ENCODE data around the gene CTLA4. TPM values are rescaled to one million over a fixed set of nuclear protein-coding genes. Genes with fewer than 3 reads are reported as not detected.

Gene CTLA4
- total RNA-seq (2014; rRNA removed; shearing (Covaris generic); ENCODE audit: low replicate concordance) = not detected in 2 replicates

DNA sequence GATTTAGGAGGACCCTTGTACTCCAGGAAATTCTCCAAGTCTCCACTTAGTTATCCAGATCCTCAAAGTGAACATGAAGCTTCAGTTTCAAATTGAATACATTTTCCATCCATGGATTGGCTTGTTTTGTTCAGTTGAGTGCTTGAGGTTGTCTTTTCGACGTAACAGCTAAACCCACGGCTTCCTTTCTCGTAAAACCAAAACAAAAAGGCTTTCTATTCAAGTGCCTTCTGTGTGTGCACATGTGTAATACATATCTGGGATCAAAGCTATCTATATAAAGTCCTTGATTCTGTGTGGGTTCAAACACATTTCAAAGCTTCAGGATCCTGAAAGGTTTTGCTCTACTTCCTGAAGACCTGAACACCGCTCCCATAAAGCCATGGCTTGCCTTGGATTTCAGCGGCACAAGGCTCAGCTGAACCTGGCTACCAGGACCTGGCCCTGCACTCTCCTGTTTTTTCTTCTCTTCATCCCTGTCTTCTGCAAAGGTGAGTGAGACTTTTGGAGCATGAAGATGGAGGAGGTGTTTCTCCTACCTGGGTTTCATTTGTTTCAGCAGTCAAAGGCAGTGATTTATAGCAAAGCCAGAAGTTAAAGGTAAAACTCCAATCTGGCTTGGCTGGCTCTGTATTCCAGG is at the start of gene CTLA4:
CTLA4 (plus strand) TSS at position 211 of the 640 bp plus-strand sequence; CDS start at position 383, 172 bp downstream.
- in situ Hi-C loops (cut with HindIII; ENCODE audit: low pct_unique_long_range_greater_than_20kb, low sequenced_read_pairs) = no loop called here
- DNase-seq (ENCODE audit: low read depth) = no peak

DNA sequence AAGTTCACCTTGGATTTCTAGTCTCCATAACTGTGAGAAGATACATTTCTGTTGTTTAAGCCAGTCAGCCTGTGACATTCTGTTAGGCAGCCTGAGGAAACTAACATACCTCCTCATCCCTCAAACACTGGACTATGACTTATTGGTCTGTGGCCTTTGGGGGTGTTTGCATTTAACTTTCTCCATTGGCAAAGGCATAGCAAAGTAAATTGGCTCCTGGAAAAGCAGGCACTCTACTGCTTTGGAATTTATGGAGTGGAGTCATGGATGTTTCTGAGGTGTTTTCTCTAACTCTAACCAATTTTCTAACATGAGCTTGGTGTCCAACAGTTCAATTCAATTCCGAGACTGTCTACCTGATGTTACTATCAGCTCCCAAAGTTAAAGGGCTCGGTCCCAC is 48.9 kb upstream of the CTLA4 start:
- no peak for DNase-seq (ENCODE audit: low read depth)
- in situ Hi-C loops (cut with HindIII; ENCODE audit: low pct_unique_long_range_greater_than_20kb, low sequenced_read_pairs) = no loop called here

DNA sequence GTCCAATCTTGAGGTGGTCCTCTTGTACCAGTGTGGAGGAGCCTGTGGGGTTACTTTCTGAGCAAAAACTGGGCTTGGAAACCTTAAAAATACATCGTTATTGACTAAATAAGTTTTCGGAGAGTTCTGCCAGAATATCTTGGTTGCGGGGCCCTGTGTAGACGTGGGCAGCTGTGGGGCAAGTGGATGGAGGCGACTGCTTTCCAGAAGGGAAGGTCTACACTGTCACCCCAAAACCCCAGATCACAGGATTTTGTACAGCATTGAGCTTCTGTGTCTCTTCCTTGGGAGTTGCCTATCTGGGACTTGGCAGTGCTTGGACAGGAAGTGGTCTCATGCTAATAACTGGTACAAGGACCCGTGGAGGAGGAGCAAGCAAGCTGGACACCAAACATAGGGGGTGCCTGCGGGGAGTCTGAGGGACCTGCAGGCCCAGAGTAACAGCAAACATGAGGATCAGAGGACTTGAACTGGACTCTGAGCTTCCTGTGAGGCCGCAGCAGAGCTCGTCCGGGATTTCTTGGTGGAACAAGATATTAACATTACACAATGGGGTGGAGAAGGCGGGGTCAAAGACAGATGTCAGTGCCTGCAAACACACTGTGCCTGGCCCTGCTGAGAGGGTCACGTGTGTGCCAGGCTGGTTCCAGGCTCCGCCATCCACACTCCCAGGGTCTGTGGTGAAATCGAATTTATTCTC is 48.0 kb upstream of the CTLA4 start:
- in situ Hi-C loops (cut with HindIII; ENCODE audit: low pct_unique_long_range_greater_than_20kb, low sequenced_read_pairs) = no loop called here
- DNase-seq (ENCODE audit: low read depth) = no peak

DNA sequence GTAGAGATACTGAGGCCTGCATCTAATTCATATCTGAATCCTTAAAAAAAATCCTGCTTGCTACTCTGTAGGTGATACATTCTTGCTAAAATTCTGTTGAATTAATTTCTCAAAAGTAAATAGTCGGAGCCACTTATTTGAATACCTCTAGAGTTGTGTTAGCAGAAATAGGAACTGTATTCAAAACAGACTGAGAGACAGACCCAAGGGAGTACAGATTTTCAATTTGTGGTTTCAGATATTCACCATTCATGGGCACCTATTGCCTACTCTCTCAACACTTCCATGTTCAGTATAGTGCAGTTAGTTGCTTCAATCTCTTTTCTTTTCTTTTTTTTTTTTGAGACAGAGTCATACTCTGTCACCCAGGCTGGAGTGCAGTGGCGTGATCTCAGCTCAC is 46.6 kb upstream of the CTLA4 start:
- DNase-seq (ENCODE audit: low read depth) = no peak
- in situ Hi-C loops (cut with HindIII; ENCODE audit: low pct_unique_long_range_greater_than_20kb, low sequenced_read_pairs) = no loop called here

DNA sequence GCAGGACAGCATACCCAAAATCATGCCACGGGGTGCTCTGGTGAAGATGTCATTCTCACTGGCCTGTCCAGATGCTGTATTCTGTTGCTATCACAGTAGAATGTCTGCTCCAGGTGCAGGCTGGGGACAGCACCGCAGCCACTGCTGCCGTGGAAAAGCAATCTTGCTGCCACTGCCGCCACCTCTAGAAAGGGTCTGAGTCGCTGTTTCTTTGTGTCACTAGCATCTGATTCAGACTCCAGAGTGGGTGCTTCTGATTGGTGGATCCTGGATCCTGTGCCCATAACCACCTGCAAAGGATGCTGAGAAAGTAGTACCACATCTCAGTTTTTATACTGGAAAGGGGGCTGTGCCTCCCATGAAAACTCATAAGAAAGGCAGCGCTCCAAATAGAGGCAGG is 45.3 kb upstream of the CTLA4 start:
- in situ Hi-C loops (cut with HindIII; ENCODE audit: low pct_unique_long_range_greater_than_20kb, low sequenced_read_pairs) = no loop called here
- DNase-seq (ENCODE audit: low read depth) = no peak

DNA sequence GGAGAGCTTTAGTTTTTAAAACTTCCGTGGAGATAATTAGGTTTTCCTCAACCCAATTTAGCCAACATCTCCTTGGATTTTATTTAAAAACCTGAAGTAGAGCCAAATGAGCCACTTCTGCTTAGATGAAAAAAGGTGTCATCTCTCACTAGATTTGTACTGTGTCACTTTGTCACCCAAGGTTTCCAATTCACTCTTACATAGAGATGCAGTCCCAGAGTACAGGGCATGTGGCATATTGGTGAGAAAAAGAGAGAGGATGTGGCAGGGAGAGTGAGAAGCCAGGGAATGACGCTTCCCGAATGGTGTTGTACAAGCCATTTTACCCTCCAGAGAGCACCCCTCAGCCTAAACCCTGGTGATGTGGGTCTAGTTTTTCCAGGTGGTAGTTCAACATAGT is 44.4 kb upstream of the CTLA4 start:
- in situ Hi-C loops (cut with HindIII; ENCODE audit: low pct_unique_long_range_greater_than_20kb, low sequenced_read_pairs) = no loop called here
- no peak for DNase-seq (ENCODE audit: low read depth)

DNA sequence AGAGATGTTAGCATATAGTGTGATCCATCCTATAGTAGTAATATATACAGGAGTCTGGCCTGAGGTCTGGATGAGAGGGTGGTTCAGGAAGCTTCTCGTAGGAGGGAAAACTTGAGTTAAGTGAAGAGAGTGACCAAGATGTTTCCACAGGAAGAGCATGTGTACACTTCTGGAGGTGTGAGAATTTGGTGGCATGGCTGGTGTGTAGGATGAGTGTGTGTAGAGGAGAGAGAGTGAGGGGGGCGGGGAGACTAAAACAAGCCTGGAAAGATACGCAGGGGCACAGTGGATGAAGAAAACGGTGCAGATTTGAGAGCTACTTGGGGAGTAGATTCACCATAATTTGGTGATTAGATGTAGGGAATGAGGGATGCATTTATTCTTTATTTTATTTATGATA is 43.5 kb upstream of the CTLA4 start:
- in situ Hi-C loops (cut with HindIII; ENCODE audit: low pct_unique_long_range_greater_than_20kb, low sequenced_read_pairs) = no loop called here
- no peak for DNase-seq (ENCODE audit: low read depth)

DNA sequence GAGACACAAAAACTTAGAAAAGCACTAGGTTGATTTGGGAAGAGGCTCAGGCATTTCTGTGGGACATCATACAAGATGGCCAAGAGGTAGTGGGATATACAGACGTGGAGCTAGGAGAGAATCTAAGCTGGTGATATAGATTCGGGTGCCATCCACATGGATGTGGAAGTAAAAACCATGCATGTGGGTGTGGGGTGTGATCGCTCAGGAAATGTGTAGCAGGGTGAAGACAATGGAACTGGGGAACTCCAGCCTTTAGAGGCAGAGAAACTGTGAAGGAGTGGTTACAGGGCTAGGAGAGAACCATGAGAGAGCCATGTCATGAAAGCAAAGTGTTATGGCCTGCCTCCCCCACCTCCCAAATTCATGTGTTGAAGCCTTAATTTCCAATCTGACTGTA is 43.0 kb upstream of the CTLA4 start:
- in situ Hi-C loops (cut with HindIII; ENCODE audit: low pct_unique_long_range_greater_than_20kb, low sequenced_read_pairs) = no loop called here
- no peak for DNase-seq (ENCODE audit: low read depth)

DNA sequence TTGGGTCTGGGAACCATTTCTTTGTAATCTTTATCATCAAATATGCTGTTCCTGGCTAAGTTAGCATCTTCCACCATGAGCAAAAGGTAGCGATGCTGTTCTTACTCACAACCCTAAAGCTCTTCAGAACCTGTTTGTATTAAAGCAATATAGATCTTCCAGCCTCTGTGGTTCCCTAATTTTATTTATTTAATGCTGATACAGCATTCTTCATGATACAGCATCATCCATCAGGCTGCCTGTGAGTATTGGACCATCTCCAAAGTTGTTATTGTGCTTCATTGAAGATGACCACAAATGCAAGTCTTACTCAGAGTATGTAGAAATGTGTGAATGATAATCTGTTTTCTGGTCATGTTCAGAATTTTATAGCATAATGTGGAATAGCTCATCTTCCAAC is 40.9 kb upstream of the CTLA4 start:
- no peak for DNase-seq (ENCODE audit: low read depth)
- in situ Hi-C loops (cut with HindIII; ENCODE audit: low pct_unique_long_range_greater_than_20kb, low sequenced_read_pairs) = no loop called here

DNA sequence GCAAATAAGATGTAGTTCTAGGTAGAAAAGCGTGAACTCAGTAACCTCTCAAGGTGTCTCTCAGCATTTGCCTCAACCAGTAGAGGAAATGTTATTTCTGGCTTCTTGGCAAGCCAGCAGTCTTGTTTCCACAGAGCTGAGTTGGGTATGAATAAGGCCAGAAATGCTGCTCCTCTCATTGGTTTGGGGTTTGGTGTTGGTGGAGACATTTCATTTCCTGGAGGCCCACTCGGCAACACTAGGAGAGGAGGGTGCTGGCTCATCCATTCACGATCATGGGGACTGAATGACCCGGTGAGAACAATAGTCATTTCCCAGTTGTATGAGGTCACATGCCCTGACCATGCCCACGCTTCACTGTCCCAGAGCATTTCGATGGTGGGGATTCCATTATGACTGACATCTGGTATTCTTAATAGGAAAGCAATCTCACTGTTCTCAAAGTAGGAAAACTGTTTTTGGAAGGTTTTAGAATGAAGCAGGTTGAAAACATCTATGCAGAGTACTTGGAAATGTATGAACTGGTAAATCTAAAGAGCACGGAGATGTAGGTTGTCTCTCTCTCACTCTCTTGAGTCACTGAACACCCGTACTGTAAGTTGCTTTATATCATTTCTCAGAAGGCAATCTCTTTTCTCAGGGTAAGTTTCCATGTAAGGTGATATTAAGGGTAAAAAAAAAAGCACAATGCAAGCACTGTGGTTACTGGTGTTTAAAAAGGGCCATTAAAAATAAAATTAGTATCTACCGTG is 37.1 kb upstream of the CTLA4 start:
- no peak for DNase-seq (ENCODE audit: low read depth)
- in situ Hi-C loops (cut with HindIII; ENCODE audit: low pct_unique_long_range_greater_than_20kb, low sequenced_read_pairs) = no loop called here

DNA sequence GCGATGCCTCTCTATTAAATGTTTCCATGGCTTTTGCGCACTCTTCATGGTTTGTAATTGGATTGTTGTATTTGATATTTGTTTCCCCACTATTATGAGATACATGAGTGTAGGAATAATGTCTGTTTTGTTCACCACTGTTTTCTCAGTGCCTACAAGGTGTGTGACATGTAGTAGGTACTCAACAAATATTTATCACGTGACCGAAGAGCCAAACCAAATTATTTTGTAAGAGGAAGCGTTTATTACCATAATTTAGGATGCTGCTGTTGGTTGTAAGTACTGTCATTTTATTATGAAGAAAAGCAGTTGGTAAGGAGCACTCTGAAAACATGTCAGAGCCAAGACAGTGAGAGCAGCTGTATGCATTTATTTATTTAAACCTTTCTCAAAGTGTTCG is 32.2 kb upstream of the CTLA4 start:
- DNase-seq (ENCODE audit: low read depth) = no peak
- in situ Hi-C loops (cut with HindIII; ENCODE audit: low pct_unique_long_range_greater_than_20kb, low sequenced_read_pairs) = no loop called here

DNA sequence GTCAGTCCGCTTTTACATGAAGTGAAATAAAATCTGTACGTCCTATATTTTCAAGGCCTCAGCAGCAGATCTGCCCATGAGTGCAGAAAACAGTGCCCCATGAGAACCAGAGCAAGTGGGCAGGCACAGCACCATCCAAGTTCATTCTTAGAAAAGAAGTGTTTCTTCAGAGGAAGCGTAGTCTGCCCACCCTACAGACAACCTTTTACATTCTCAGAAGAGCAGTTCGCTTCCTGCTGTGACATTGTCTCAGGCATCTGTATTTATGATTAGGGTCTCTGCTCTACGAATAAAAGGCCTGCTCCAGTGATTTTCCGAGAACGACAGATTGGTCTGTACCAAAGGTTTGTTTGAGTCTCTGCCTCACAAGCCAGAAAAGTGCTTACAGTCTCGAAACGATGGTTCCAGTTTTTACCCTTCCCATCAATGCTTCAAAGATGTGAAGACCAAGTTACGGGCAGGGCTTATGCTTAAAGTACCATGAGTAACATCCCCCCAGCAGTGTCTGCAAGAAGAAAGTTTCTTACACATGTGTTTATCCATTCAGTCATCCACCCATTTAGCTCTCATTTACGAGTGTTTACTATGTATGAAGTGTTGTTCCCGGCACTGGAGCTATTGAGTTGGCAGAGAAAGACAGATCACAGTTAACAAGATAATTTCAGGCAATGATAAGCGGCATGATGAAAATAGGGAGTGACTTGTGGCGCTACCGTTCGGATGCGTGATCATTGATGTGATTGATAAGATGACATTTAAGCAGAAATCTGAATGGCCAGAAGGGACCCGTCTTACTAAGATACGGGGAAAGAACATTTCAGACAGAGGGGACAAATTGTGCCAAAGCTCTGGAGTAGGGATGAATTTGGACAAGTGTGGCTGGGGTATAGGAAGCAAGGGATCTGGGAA is 31.4 kb upstream of the CTLA4 start:
- in situ Hi-C loops (cut with HindIII; ENCODE audit: low pct_unique_long_range_greater_than_20kb, low sequenced_read_pairs) = no loop called here
- no peak for DNase-seq (ENCODE audit: low read depth)

DNA sequence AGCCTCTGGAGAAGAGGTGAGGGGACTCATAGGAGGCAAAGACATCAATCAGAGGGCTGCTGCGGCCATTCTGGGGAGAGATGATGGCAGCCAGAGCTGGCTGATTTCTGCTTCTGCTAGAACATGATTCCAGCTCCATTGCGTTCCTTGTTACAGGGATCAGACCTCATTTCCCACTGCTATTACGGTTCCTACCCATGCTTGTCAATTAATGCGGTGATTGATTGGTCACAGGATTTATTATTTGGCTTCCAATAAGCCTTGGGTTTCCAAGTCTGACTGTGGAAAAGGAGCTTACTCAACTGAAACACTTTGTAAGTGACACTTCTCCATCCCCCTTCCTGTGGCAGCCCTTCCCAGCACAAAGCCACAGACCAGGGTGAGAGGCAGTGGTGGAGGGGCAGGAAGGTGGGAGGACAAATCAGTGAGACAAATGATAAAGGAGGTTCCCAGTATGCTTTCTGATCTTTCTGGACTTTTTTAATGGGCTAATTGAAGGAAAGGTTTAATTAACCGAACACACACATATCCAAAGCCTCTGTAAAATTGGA is 26.8 kb upstream of the CTLA4 start:
- in situ Hi-C loops (cut with HindIII; ENCODE audit: low pct_unique_long_range_greater_than_20kb, low sequenced_read_pairs) = no loop called here
- DNase-seq (ENCODE audit: low read depth) = no peak

DNA sequence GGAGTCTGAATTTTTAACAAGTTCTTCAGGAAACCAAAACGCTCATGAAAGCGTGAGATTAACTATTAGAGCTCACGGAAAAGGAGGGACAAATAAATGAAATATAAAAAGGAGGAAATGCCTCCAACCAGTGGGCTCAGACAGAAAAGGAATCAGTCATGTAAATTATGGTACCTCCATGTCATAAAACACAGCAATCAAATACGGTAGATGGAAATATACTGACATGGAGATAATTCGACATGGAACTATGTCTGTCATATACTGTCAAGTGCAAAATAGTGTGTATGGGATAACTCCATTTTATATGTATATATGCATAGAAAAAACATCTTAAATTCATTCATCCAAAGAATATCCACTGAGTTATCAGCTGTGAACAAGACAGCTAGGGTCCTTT is 25.9 kb upstream of the CTLA4 start:
- DNase-seq (ENCODE audit: low read depth) = no peak
- in situ Hi-C loops (cut with HindIII; ENCODE audit: low pct_unique_long_range_greater_than_20kb, low sequenced_read_pairs) = no loop called here

DNA sequence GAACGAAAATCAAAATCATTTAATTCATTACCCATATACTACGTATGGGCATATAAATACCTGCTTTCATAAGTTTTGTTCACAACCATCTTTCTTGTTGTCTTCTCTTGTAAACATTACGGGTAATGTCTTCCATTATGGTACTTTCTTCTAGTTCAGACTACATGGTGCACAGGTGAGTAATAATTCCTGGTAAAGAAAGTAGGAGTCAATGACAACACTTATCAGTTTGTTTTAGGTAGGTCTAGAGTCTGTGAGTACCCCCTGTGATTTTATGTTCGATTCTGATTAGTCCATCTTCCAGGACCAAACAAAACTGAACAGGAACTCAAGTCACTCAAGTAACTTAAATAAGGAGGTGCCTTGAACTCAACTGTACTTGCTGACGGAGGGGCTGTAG is 25.2 kb upstream of the CTLA4 start:
- DNase-seq (ENCODE audit: low read depth) = no peak
- in situ Hi-C loops (cut with HindIII; ENCODE audit: low pct_unique_long_range_greater_than_20kb, low sequenced_read_pairs) = no loop called here

DNA sequence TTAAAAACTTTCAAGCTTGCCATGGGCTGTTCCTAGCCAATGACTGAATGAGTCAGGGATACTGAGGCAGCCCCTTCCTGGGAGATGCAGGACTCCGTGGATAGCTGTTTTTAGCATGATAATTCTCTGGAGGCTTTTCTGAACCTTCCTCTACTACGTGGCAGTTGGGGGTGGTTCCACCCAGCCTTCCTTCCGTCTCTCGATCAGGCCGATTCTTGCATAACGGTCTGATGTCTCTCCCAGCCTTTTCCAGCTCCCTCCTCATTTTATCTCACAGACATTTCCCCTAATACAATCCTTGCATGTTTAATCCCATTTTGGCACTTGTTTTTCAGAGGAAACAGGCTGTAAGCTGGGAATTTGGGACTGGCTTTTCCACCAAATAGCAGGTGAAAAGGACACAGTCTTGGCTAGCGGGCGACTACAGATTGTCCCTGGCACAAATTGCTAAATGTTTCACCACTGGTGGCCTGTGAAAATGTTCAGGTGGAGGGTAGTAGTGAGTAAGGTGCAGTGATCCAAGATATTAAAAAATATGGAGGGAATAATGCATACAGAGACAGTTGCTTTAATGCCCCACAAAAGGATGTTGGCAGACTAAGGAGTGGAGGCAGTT is 21.0 kb upstream of the CTLA4 start:
- DNase-seq (ENCODE audit: low read depth) = no peak
- in situ Hi-C loops (cut with HindIII; ENCODE audit: low pct_unique_long_range_greater_than_20kb, low sequenced_read_pairs) = no loop called here

DNA sequence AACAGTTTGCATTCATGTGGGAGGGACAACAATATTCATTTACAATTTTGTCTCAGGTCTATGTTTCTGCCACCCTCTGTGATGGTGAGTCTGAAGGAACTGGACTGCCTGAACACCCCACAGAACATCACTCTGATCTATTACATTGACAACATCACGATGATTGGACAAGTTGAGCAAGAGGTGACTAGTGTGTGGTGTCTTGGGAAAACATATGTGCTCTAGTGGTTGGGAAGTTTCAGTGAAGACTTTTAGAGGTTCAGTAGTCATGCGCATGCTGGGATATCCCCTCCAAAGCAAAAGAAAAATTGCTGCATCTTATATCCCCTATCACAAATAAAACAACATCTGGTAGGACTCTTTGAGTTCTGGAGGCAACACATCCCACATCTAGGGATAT is 18.6 kb upstream of the CTLA4 start:
- DNase-seq (ENCODE audit: low read depth) = no peak
- in situ Hi-C loops (cut with HindIII; ENCODE audit: low pct_unique_long_range_greater_than_20kb, low sequenced_read_pairs) = no loop called here

DNA sequence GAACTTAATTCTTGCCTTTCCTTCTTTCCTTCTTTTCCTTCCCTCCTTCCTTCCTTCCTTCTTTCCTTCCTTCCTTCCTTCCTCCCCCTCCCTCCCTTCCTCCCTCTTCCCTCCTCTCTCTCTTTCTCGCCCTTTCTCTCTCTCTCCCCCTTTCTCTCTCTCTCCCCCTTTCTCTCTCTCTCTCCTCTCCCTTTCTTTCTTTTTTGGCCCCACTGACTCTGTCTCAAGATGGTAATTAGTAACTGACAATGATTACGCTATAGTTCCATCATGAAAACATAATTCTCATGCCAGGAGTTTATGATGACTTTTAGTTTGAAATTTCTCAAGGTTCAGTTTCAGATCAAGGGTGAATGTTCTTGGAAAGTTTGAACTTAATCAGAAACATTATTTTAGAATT is 14.8 kb upstream of the CTLA4 start:
- in situ Hi-C loops (cut with HindIII; ENCODE audit: low pct_unique_long_range_greater_than_20kb, low sequenced_read_pairs) = no loop called here
- no peak for DNase-seq (ENCODE audit: low read depth)
